Epithelial cell of proximal tubule (primary cell): ENCODE measurements around the gene PLPPR2. TPM values are rescaled to one million over a fixed set of nuclear protein-coding genes. Genes with fewer than 3 reads are reported as not detected.

Experiments
- DNase-seq: peaks from one replicate; pipeline ENCODE4 v3.0.0-alpha.2; 2011; ENCODE audit warnings: low read depth
- H3K4me3 ChIP-seq: 2 replicates; pipeline ENCODE4 v1.5.1; 2011; ENCODE audit warnings: low read depth, mild to moderate bottlenecking, low read length
- CTCF ChIP-seq: conservative IDR thresholded peaks from 2 replicates; pipeline ENCODE4 v1.5.1; 2012; ENCODE audit warnings: low read depth, mild to moderate bottlenecking, low read length
- total RNA-seq: library from RNA; depleted of rRNA; stranded (reverse); fragments of >200 nt; gene quantifications from 2 replicates; pipeline ENCODE4 v1.2.3, GENCODE V29; 2015

PLPPR2 gene
- total RNA-seq, 1 donor from 2014 or later = 6.2 TPM

GRCh38 chr19:11359421-11359820, 4.2 kb downstream of the PLPPR2 start:
- H3K4me3 ChIP-seq = no peak overlapping the region
- no peak for DNase-seq
- no peak for TF ChIP-seq CTCF

- no peak overlapping the region for H3K4me3 ChIP-seq
- no peak for TF ChIP-seq CTCF
- no peak for DNase-seq
These were observed 6.0 kb downstream of the PLPPR2 start for GRCh38 chr19:11361037-11361770.

- H3K4me3 ChIP-seq = no peak overlapping the region
- TF ChIP-seq CTCF = no peak
- no peak for DNase-seq
These were observed 6.8 kb downstream of the PLPPR2 start for GRCh38 chr19:11361771-11362731.

GRCh38 chr19:11363881-11364280, 8.6 kb downstream of the PLPPR2 start:
- no peak for DNase-seq

GRCh38 chr19:11364296-11364904, 9.2 kb downstream of the PLPPR2 start:
- no peak overlapping the region for H3K4me3 ChIP-seq
- TF ChIP-seq CTCF = no peak
- no peak for DNase-seq

More at GRCh38 chr19:11363881-11364280, 8.6 kb downstream of the PLPPR2 start:
- no peak for TF ChIP-seq CTCF
- H3K4me3 ChIP-seq = no peak overlapping the region

- TF ChIP-seq CTCF = no peak
- no peak for DNase-seq
These were observed 9.7 kb downstream of the PLPPR2 start for GRCh38 chr19:11364935-11365334.

More at GRCh38 chr19:11364935-11365334, 9.7 kb downstream of the PLPPR2 start:
- H3K4me3 ChIP-seq = no peak overlapping the region
